H9 (cell line): ENCODE measurements around the gene PPP2R5E. TPM values are rescaled to one million over a fixed set of nuclear protein-coding genes. Genes with fewer than 3 reads are reported as not detected.
"Not testable (repeated sequence)": the region's sequence is repeated elsewhere in the genome, so short reads cannot be mapped to it uniquely, and the experiment has no call there.

Source experiments
- DNase-seq: peaks from one replicate; pipeline ENCODE4 v3.0.0-alpha.2; 2017
- H2AFZ ChIP-seq: one replicate; pipeline ENCODE4 v1.6.1; 2013; ENCODE audit warnings: mild to moderate bottlenecking, low read length, control low read depth, moderate library complexity
- H2AK5ac ChIP-seq: 2 replicates; pipeline ENCODE4 v1.6.1; 2013; ENCODE audit warnings: low read length, control low read depth, mixed read lengths; ENCODE audit not compliant: insufficient read length
- H2BK120ac ChIP-seq: one replicate; pipeline ENCODE4 v1.6.1; 2013; ENCODE audit warnings: low read depth, mild to moderate bottlenecking, low read length, control low read depth, inconsistent platforms; ENCODE audit not compliant: poor library complexity, severe bottlenecking
- H2BK12ac ChIP-seq: 2 replicates; pipeline ENCODE4 v1.6.1; 2013; ENCODE audit warnings: low read length, control low read depth, mixed read lengths, low read depth; ENCODE audit not compliant: insufficient read length
- H2BK15ac ChIP-seq: 2 replicates; pipeline ENCODE4 v1.6.1; 2013; ENCODE audit warnings: low read depth, low read length, control low read depth
- H2BK20ac ChIP-seq: one replicate; pipeline ENCODE4 v1.6.1; 2013; ENCODE audit warnings: low read depth, mild to moderate bottlenecking, low read length, control low read depth, inconsistent platforms; ENCODE audit not compliant: poor library complexity, severe bottlenecking
- H2BK5ac ChIP-seq: 2 replicates; pipeline ENCODE4 v1.6.1; 2013; ENCODE audit warnings: low read length, control low read depth, mixed read lengths; ENCODE audit not compliant: insufficient read length
- H3K14ac ChIP-seq: 2 replicates; pipeline ENCODE4 v1.6.1; 2013; ENCODE audit warnings: low read length, control low read depth; ENCODE audit not compliant: insufficient read depth
- H3K18ac ChIP-seq: 2 replicates; pipeline ENCODE4 v1.6.1; 2013; ENCODE audit warnings: low read depth, mild to moderate bottlenecking, mixed read lengths, low read length, control low read depth; ENCODE audit not compliant: insufficient read length
- H3K23ac ChIP-seq: 2 replicates; pipeline ENCODE4 v1.6.1; 2013; ENCODE audit warnings: low read length, control low read depth, mixed read lengths, low read depth; ENCODE audit not compliant: insufficient read length
- H3K23me2 ChIP-seq: 2 replicates; pipeline ENCODE4 v1.6.1; 2013; ENCODE audit warnings: low read depth, mild to moderate bottlenecking, mixed read lengths, low read length, control low read depth; ENCODE audit not compliant: insufficient read length, poor library complexity, severe bottlenecking
- H3K27ac ChIP-seq: 2 replicates; pipeline ENCODE4 v1.5.1; 2013; ENCODE audit warnings: low read length, control low read depth, mixed read lengths, low read depth; ENCODE audit not compliant: insufficient read length
- H3K27me3 ChIP-seq: 2 replicates; pipeline ENCODE4 v1.6.1; 2013; ENCODE audit warnings: low read length, control low read depth, inconsistent platforms; ENCODE audit not compliant: insufficient read depth
- H3K4ac ChIP-seq: 2 replicates; pipeline ENCODE4 v1.6.1; 2013; ENCODE audit warnings: low read depth, mild to moderate bottlenecking, control low read depth, inconsistent platforms, low read length, moderate library complexity
- H3K4me1 ChIP-seq: 2 replicates; pipeline ENCODE4 v1.6.1; 2013; ENCODE audit warnings: low read length, control low read depth, inconsistent platforms; ENCODE audit not compliant: insufficient read depth
- H3K4me2 ChIP-seq: 2 replicates; pipeline ENCODE4 v1.6.1; 2013; ENCODE audit warnings: low read length, control low read depth, mixed read lengths; ENCODE audit not compliant: insufficient read length, insufficient read depth
- H3K56ac ChIP-seq: 2 replicates; pipeline ENCODE4 v1.6.1; 2013; ENCODE audit warnings: low read depth, mild to moderate bottlenecking, mixed read lengths, low read length, control low read depth; ENCODE audit not compliant: insufficient read length
- H3K79me1 ChIP-seq: 2 replicates; pipeline ENCODE4 v1.6.1; 2013; ENCODE audit warnings: low read depth, mild to moderate bottlenecking, moderate library complexity, low read length, control low read depth, inconsistent platforms; ENCODE audit not compliant: insufficient read depth, poor library complexity, severe bottlenecking
- H3K79me2 ChIP-seq: 2 replicates; pipeline ENCODE4 v1.6.1; 2013; ENCODE audit warnings: low read length, control low read depth, inconsistent platforms; ENCODE audit not compliant: insufficient read depth
- H3K9ac ChIP-seq: 2 replicates; pipeline ENCODE4 v1.6.1; 2013; ENCODE audit warnings: low read length, control low read depth, mixed read lengths; ENCODE audit not compliant: insufficient read length; ENCODE audit errors: extremely low read depth
- H3K9me3 ChIP-seq: one replicate; pipeline ENCODE4 v1.6.1; 2013; ENCODE audit warnings: low read depth, low read length, inconsistent platforms; ENCODE audit not compliant: control insufficient read depth
- H3T11ph ChIP-seq: one replicate; pipeline ENCODE4 v1.6.1; 2013; ENCODE audit warnings: mild to moderate bottlenecking, low read length, control low read depth, inconsistent platforms
- H4K20me1 ChIP-seq: one replicate; pipeline ENCODE4 v1.6.1; 2013; ENCODE audit not compliant: control insufficient read depth, insufficient read length, insufficient read depth
- H4K5ac ChIP-seq: 2 replicates; pipeline ENCODE4 v1.6.1; 2013; ENCODE audit warnings: low read depth, mild to moderate bottlenecking, mixed read lengths, low read length, control low read depth; ENCODE audit not compliant: insufficient read length
- H4K8ac ChIP-seq: replicated peaks from 2 replicates; pipeline ENCODE4 v1.6.1; 2013; ENCODE audit warnings: low read length, control low read depth, mixed read lengths, low read depth; ENCODE audit not compliant: insufficient read length
- H4K91ac ChIP-seq: 2 replicates; pipeline ENCODE4 v1.6.1; 2013; ENCODE audit warnings: low read depth, mild to moderate bottlenecking, moderate library complexity, mixed read lengths, low read length, control low read depth; ENCODE audit not compliant: insufficient read length
- H3K27ac Mint-ChIP-seq, 3 experiments: 2 replicates in 2 of 3; 3 replicates in 1 of 3; pipeline ENCODE4 v1.8.0; 2020 to 2021; ENCODE audit warnings: mixed read lengths in 3 of 3, mild to moderate bottlenecking in 1 of 3, moderate library complexity in 1 of 3
- H3K27me3 Mint-ChIP-seq: 2 replicates; pipeline ENCODE4 v1.8.0; 2021; ENCODE audit warnings: low read depth, mild to moderate bottlenecking, moderate library complexity, mixed read lengths
- H3K36me3 Mint-ChIP-seq, 3 experiments: 2 replicates in 2 of 3; 3 replicates in 1 of 3; pipeline ENCODE4 v1.8.0; 2020 to 2021; ENCODE audit warnings: low read depth in 3 of 3, mixed read lengths in 3 of 3; ENCODE audit not compliant: insufficient read depth in 1 of 3
- H3K4me1 Mint-ChIP-seq, 2 experiments: 2 replicates each; pipeline ENCODE4 v1.8.0; 2020; ENCODE audit warnings: mixed read lengths in 2 of 2
- H3K4me3 Mint-ChIP-seq, 2 experiments: 2 replicates in 1 of 2; 3 replicates in 1 of 2; pipeline ENCODE4 v1.8.0; 2020 to 2021; ENCODE audit warnings: mild to moderate bottlenecking in 2 of 2, mixed read lengths in 2 of 2, moderate library complexity in 1 of 2
- H3K9me3 Mint-ChIP-seq, 2 experiments: 2 replicates in 1 of 2; 3 replicates in 1 of 2; pipeline ENCODE4 v1.8.0; 2020; ENCODE audit warnings: mild to moderate bottlenecking in 2 of 2, mixed read lengths in 2 of 2, moderate library complexity in 1 of 2
- WGBS: extraction: QIAGEN DNeasy Blood & Tissue Kit; methylation state at CpG from one replicate; pipeline ENCODE4 v1.1.7; 2013; ENCODE audit warnings: missing lambda C conversion rate, low lambda C conversion rate, mixed read lengths; ENCODE audit not compliant: insufficient read length; ENCODE audit errors: extremely low coverage; 5-methylcytosine and 5-hydroxymethylcytosine counted together
- long read RNA-seq: library from polyadenylated mRNA; unstranded; transcript quantifications from one replicate; pipeline ENCODE4 v2.0.0, GENCODE V29; 2020
- total RNA-seq: library from RNA; stranded (reverse); gene quantifications from 2 replicates; pipeline ENCODE4 v1.2.1, GENCODE V29; 2021
- TF ChIP-seq, protein P1 (sequence below): fragments of 200-600 bp; sonication (generic); conservative IDR thresholded peaks from 3 replicates; pipeline ENCODE4 v1.8.0; 2021; ENCODE audit warnings: antibody characterized with exemption, mild to moderate bottlenecking

Gene PPP2R5E
- 63.0 and 65.8 TPM in 2 replicates for total RNA-seq
- long read RNA-seq, full-length matches to known transcripts = 18 of 44 reads
- long read RNA-seq, partial matches to known transcripts = 15 of 44 reads
- long read RNA-seq, other reads (novel, unspliced or antisense) = 11 of 44 reads

DNA sequence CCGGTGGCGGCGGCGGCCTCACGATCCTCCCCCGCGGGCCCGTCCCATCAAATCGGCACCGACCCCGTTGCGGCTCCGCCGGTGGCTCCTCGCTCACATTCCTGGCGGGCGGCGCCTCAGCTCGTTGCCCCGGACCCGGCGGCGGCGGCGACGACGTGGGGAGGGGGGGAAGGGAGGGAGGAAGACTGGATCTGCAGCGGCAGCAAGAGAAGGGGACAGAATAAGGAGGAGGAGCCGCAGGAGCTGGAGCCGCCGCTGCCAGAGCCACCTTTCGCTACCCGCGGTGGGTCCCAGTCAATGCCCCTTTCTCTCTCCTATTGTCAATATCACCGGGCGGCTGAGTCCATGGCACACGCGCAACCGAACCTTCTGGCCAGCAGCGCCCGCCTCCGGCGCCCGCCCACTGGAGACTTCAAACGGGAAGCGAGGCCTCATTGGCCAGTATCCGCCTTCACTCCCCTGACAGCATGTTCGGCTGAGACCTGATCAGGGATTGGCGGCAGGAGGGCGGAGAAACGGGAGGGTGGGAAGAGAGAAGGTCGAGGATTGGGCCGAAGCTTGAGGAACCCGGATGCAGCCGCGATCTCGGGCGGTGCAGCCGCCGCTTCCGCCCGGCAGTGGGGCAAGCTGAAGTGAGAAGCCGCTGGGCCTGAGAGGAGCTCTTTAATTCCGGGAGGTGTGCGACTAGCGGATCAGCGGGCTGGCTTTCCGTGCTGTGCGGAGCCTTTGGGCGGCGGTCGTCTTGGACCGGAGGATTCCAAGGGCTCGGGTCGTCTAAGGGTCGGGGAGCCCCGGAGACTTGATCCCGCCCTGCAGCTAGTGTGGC is at the start of gene PPP2R5E:
Gene PPP2R5E, minus strand, starts transcription at position 378 of the 826 bp plus-strand sequence. CDS start 3,692 bp downstream, outside the sequence.
- Histone ChIP-seq H4K5ac (no peak within 1 kb of the TSS), H3K56ac (no peak within 1 kb of the TSS), H2BK120ac (no peak within 1 kb of the TSS), H2BK15ac (no peak within 1 kb of the TSS), H3K4me1 (0 out of 2 replicates have a peak, but pooled peaks cover 4% of the 10 kb centered on the region), H3K23me2 (peaks cover 5% of the 10 kb centered on the region), H4K20me1 (no peaks in the 10 kb centered on the region), H3K4me2 (peak within 1 kb of the TSS; percentile 91), H4K91ac (no peak within 1 kb of the TSS), H2BK12ac (peak within 1 kb of the TSS; percentile 83), H2BK20ac (peak within 1 kb of the TSS; percentile 32), H4K8ac (no peak within 1 kb of the TSS), H3K79me2 (peaks cover 10% of the 10 kb centered on the region; the same call in 1 of the 2 replicates), H2AK5ac (no peak within 1 kb of the TSS), H3K18ac (peak within 1 kb of the TSS; percentile 87), H3K27me3 (no peaks in the 10 kb centered on the region), H3K23ac (no peak within 1 kb of the TSS), H3K14ac (peak within 1 kb of the TSS; percentile 95), H3K4ac (no peak within 1 kb of the TSS), H3K79me1 (peaks cover 3% of the 10 kb centered on the region), H3K27ac (peak within 1 kb of the TSS; percentile 58), H2BK5ac (no peak within 1 kb of the TSS), H2AFZ (peak within 1 kb of the TSS; percentile 90), H3K9me3 (no peaks in the 10 kb centered on the region), H3T11ph (no peak within 1 kb of the TSS), H3K9ac (peak within 1 kb of the TSS; percentile 88)
- TF ChIP-seq, protein P1, sequence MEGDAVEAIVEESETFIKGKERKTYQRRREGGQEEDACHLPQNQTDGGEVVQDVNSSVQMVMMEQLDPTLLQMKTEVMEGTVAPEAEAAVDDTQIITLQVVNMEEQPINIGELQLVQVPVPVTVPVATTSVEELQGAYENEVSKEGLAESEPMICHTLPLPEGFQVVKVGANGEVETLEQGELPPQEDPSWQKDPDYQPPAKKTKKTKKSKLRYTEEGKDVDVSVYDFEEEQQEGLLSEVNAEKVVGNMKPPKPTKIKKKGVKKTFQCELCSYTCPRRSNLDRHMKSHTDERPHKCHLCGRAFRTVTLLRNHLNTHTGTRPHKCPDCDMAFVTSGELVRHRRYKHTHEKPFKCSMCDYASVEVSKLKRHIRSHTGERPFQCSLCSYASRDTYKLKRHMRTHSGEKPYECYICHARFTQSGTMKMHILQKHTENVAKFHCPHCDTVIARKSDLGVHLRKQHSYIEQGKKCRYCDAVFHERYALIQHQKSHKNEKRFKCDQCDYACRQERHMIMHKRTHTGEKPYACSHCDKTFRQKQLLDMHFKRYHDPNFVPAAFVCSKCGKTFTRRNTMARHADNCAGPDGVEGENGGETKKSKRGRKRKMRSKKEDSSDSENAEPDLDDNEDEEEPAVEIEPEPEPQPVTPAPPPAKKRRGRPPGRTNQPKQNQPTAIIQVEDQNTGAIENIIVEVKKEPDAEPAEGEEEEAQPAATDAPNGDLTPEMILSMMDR = no peak
- Mint-ChIP-seq H3K4me3 (peak within 1 kb of the TSS; percentile 82 to 92), H3K9me3 (no peaks in the 10 kb centered on the region), H3K4me1 (peaks cover 19% of the 10 kb centered on the region in 2 experiments), H3K27me3 (no peaks in the 10 kb centered on the region), H3K27ac (peak within 1 kb of the TSS; percentile 95 to 96 (median 95)), H3K36me3 (peaks cover 12 to 20% (median 16%) of the 10 kb centered on the region in 3 experiments)
- no CpG with 5 or more reads among the region's 78 CpGs for WGBS
- peak; percentile 99 for DNase-seq

DNA sequence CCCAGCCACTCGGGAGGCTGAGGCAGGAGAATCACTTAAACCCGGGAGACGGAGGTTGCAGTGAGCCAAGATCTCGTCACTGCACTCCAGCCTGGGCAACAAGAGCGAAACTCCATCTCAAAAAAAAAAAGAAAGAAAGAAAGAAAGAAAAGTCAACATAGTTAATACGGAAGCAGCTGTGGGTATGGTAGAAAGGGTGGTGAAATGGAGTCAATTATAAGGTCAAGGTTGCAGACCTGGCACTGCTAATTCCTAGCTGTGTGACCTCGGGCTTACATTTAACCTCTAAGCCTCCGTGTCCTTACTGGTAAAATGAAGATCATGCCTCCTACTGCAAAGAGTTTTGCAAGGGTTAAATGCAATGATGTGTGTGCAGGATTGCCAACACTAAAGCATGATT is 39.9 kb upstream of the PPP2R5E start:
- not testable (repeated sequence) for H3K27ac Mint-ChIP-seq, H4K5ac ChIP-seq, H3T11ph ChIP-seq, H2BK5ac ChIP-seq, H3K9ac ChIP-seq, H3K4me3 Mint-ChIP-seq, H3K79me1 ChIP-seq, H3K4ac ChIP-seq, H3K9me3 ChIP-seq, H3K36me3 Mint-ChIP-seq, H4K8ac ChIP-seq, H2AFZ ChIP-seq, H3K56ac ChIP-seq, H2BK12ac ChIP-seq, H3K18ac ChIP-seq, H3K4me1 Mint-ChIP-seq, H3K4me1 ChIP-seq, H3K79me2 ChIP-seq, DNase-seq, H3K27ac ChIP-seq, H4K20me1 ChIP-seq, H3K27me3 Mint-ChIP-seq, H3K4me2 ChIP-seq, H2BK20ac ChIP-seq, H2BK120ac ChIP-seq, H3K9me3 Mint-ChIP-seq, H2AK5ac ChIP-seq, H3K14ac ChIP-seq, H3K27me3 ChIP-seq, H3K23me2 ChIP-seq, H3K23ac ChIP-seq, H4K91ac ChIP-seq, H2BK15ac ChIP-seq
- WGBS = no CpG with 5 or more reads among the region's 8 CpGs
